Activated naive CD8-positive, alpha-beta T cell (primary cell): ENCODE measurements around the gene ZRANB1.

Experiments used
- H3K27ac Mint-ChIP-seq: one replicate; pipeline ENCODE4 v1.8.0; 2021; ENCODE audit warnings: mixed read lengths
- H3K27me3 Mint-ChIP-seq: one replicate; pipeline ENCODE4 v1.8.0; 2021; ENCODE audit warnings: mixed read lengths
- H3K36me3 Mint-ChIP-seq: one replicate; pipeline ENCODE4 v1.8.0; 2021; ENCODE audit warnings: mixed read lengths
- H3K4me1 Mint-ChIP-seq: one replicate; pipeline ENCODE4 v1.8.0; 2021; ENCODE audit warnings: low read depth, mixed read lengths
- H3K4me3 Mint-ChIP-seq: one replicate; pipeline ENCODE4 v1.8.0; 2021; ENCODE audit warnings: mild to moderate bottlenecking, mixed read lengths
- H3K9me3 Mint-ChIP-seq: one replicate; pipeline ENCODE4 v1.8.0; 2021; ENCODE audit warnings: low read depth, mixed read lengths

Gene ZRANB1

DNA sequence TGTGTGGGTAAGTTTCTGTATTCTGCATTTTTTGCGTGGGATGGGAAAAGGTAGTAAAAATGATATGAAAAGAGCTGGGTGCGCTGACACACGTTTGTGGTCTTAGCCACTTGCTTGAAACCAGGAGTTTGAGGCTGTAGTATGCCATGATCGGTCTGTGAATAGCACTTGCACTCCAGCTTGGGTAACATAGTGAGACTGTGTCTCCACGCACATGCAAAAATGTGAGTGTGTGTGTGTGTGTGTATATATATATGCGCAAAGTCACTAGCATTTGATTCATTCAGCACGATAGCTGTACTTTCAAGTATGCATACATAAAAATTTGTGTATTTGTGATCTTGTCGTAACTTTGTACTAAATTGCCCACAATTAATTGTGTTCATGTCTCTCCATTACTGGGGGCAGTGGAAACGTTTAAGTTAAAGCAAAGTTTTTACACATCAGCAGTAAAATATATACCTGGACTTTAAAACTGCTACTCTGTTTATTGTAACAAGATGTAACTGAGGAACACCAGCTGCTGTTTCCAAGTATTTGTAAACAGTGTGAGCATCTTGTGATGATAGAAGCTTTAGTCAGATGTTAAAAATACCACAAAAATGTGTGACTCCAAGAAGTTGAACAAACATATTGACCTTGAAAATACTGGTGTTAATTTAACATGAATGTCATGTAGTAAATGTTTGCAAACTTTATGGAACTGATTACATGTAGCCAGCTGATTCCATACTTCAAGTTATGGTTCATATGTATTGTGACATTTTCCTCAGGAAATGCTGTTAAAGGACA is 1.6 kb downstream of the ZRANB1 start:
- H3K4me3 Mint-ChIP-seq = peak overlapping the region; percentile 20
- peaks cover 13% of the 10 kb centered on the region for H3K36me3 Mint-ChIP-seq
- H3K9me3 Mint-ChIP-seq = no peaks in the 10 kb centered on the region
- no peaks in the 10 kb centered on the region for H3K27me3 Mint-ChIP-seq
- H3K4me1 Mint-ChIP-seq = peaks cover 79% of the 10 kb centered on the region
- peak overlapping the region; percentile 5 for H3K27ac Mint-ChIP-seq

DNA sequence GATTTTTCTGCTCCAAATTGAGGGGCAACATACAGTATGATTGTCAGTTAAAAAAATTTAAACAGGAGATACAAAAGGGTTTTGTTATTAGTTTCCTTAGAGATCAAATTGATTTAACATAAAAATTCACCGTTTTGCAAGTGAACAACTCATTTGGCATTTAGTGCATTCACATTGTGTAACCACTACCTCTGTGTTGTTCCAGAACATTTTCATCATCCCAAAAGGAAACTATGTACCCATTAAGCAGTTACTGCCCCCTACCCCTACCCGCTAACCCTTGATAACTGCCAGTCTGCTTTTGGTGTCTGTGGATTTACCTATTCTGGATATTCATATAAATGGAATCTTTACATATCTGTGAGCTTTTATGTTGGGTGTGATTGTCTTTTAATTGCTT is 3.1 kb downstream of the ZRANB1 start:
- H3K4me1 Mint-ChIP-seq = peaks cover 75% of the 10 kb centered on the region
- no peaks in the 10 kb centered on the region for H3K27me3 Mint-ChIP-seq
- no peak overlapping the region for H3K27ac Mint-ChIP-seq
- no peaks in the 10 kb centered on the region for H3K9me3 Mint-ChIP-seq
- peaks cover 16% of the 10 kb centered on the region for H3K36me3 Mint-ChIP-seq
- H3K4me3 Mint-ChIP-seq = no peak overlapping the region

DNA sequence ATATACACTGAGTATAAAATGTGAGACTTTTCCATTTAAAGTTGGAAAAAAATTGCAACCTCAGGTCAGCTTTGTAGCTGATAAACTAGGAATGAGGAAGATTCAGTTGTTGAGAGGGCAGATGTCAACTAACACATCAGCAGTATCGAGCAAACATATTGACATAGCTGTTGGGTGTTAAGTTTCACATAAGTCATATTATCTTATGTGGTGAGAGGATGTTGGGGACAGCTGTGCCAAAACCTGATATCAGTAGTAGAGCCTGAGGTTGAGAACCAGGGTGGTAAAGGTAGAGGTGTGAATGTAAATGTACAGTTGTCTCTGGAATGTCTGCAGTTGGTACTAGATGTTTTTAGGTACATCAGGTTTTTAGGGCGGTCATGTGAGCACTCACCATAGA is 5.0 kb downstream of the ZRANB1 start:
- Mint-ChIP-seq H3K27me3 (no peaks in the 10 kb centered on the region), H3K27ac (peak overlapping the region; percentile 25), H3K36me3 (peaks cover 16% of the 10 kb centered on the region), H3K9me3 (no peaks in the 10 kb centered on the region), H3K4me3 (no peak overlapping the region), H3K4me1 (peaks cover 64% of the 10 kb centered on the region)

DNA sequence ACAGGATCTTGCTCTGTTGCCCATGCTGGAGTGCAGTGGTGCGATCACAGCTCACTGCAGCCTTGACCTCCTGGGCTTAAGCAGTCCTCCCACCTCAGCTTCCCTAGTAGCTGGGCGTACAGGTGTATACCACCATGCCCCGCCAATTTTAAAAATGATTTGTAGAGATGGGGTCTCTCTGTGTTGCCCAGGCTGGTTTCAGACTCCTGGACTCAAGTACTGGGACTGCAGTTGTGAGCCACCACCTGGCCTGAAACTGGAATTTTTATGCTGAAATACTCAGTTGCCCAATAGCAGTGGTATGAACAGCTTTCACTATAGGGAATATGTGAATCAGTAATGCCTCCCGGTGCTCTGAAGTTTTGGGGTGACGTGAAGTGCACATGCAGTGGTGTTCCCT is 7.6 kb downstream of the ZRANB1 start:
- no peak overlapping the region for H3K4me3 Mint-ChIP-seq
- no peaks in the 10 kb centered on the region for H3K9me3 Mint-ChIP-seq
- H3K4me1 Mint-ChIP-seq = peaks cover 52% of the 10 kb centered on the region
- no peak overlapping the region for H3K27ac Mint-ChIP-seq
- H3K36me3 Mint-ChIP-seq = peaks cover 9% of the 10 kb centered on the region
- H3K27me3 Mint-ChIP-seq = no peaks in the 10 kb centered on the region

DNA sequence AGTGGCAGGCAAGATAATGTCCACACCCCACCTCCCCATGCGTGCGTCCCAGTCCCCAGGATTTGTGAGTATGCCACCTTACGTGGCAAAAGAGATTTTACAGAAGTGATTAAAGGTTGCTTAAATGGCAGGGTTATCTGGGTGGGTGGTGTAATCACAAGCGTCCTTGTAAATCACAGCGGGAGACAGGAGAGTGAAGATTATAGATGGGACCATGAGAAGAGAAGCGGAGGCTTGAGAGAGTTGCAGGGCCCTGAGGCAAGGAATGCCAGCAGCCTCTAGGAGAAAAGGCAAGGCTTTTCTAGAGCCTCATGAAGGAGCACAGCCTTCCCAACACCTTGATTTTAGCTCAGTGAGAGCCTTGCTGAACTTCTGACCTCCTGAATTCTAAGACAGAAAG is 10.2 kb downstream of the ZRANB1 start:
- no peaks in the 10 kb centered on the region for H3K27me3 Mint-ChIP-seq
- H3K4me3 Mint-ChIP-seq = no peak overlapping the region
- H3K36me3 Mint-ChIP-seq = peaks cover 6% of the 10 kb centered on the region
- H3K9me3 Mint-ChIP-seq = no peaks in the 10 kb centered on the region
- H3K4me1 Mint-ChIP-seq = peaks cover 47% of the 10 kb centered on the region
- H3K27ac Mint-ChIP-seq = no peak overlapping the region

DNA sequence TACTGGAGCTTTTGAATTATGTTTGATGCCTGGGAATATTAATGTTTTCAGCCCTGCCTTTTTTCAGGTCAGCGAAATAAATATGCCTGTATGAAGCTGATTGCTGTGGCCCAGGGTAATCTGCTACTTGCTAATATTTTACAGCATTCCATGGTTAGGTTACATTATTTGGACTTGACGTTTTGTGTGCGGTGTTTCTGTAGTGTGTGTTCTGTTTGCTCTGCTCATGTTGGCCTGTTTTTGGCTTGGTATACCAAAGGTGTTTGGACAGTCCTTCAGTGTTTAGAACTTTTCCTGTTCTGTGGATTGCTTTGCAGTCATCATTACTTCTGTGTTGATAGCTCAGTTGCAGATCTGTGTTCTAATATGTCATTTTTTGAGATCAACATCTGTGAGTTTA is 11.5 kb downstream of the ZRANB1 start:
- Mint-ChIP-seq H3K4me1 (peaks cover 47% of the 10 kb centered on the region), H3K27me3 (no peaks in the 10 kb centered on the region), H3K9me3 (no peaks in the 10 kb centered on the region), H3K36me3 (peaks cover 5% of the 10 kb centered on the region), H3K27ac (no peak overlapping the region), H3K4me3 (no peak overlapping the region)

DNA sequence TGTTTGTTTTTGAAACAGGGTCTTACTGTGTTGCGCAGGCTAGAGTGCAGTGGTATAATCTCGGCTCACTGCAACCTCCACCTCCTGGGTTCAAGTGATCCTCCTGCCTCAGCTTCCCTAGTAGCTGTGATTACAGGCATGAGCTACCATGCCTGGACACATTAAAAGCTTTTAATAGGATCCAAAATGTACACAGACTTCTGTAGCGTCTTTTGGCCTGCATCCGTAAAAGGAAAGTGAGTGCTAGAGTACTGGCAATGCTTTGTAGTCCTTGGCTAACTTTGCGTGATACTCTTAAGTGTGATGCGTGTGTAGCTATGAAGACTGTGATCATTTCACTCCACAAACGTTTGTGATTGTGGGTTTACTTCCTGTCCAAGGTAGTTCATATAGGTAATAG is 13.3 kb downstream of the ZRANB1 start:
- H3K4me1 Mint-ChIP-seq = peaks cover 58% of the 10 kb centered on the region
- no peak overlapping the region for H3K27ac Mint-ChIP-seq
- no peaks in the 10 kb centered on the region for H3K27me3 Mint-ChIP-seq
- no peaks in the 10 kb centered on the region for H3K9me3 Mint-ChIP-seq
- H3K36me3 Mint-ChIP-seq = peaks cover 7% of the 10 kb centered on the region
- H3K4me3 Mint-ChIP-seq = no peak overlapping the region

DNA sequence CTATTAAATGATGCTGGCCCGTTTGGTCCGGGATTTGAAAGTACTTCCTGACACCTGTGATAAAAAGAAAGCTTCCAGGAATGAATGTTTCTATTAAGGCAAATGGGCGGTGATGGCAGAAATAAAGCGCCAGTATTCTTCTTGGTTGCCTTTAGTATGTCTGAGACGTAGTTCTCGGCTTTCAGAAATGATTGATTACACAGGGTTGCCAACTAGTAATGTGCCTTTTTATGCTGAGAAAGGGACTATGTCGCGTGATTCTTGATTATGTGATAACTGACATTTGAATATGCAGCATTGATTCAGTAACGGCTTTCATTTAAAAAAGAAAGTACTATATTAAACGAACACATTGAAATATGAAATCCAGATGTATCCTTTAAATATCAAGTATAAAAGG is 13.9 kb downstream of the ZRANB1 start:
- no peaks in the 10 kb centered on the region for H3K27me3 Mint-ChIP-seq
- H3K9me3 Mint-ChIP-seq = no peaks in the 10 kb centered on the region
- peaks cover 63% of the 10 kb centered on the region for H3K4me1 Mint-ChIP-seq
- H3K36me3 Mint-ChIP-seq = peaks cover 7% of the 10 kb centered on the region
- no peak overlapping the region for H3K4me3 Mint-ChIP-seq
- H3K27ac Mint-ChIP-seq = no peak overlapping the region

DNA sequence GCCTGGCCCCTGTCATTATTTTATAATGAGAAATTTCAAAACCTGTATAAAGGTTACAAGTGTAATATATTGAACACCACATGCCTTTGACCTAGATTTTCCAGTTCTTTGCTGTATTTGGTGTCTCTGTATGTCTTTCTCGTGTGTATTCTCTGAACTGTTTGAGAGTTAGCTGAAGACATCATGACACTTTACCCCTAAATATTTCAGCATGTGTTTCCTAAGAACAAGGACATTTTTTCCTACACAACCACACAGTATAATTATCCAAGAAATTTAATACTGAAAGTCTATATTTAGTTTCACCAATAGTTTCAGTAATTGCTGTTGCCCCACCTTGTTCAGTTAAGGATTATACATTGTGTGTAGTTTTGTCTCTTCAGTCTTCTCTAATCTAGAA is 14.8 kb downstream of the ZRANB1 start:
- Mint-ChIP-seq H3K4me1 (peaks cover 70% of the 10 kb centered on the region), H3K27ac (peak overlapping the region; percentile 10)

DNA sequence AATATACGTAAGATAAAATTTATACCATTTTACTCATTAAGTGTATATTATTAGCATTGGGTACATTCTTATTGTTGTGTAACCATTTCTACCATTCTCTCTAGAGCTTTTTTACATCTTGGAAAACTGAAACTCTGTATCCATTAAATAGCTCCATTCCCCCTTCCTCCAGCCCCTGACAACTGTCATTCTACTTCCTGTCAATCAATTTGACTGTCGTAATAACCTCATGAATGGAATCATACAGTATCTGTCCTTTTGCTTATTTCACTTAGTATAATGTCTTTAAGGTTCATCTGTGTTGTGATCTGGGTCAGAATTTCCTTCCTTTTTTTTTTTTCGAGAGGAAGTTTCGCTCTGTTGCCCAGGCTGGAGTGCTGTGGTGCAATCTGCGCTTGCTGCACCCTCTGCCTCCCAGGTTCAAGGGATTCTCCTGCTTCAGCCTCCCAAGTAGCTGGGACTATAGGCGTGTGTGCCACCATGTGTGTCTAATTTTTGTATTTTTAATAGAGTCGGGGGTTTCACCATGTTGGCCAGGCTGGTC is 15.6 kb downstream of the ZRANB1 start:
- H3K4me3 Mint-ChIP-seq = no peak overlapping the region
- no peak overlapping the region for H3K27ac Mint-ChIP-seq
- no peaks in the 10 kb centered on the region for H3K9me3 Mint-ChIP-seq
- peaks cover 69% of the 10 kb centered on the region for H3K4me1 Mint-ChIP-seq
- H3K27me3 Mint-ChIP-seq = no peaks in the 10 kb centered on the region
- H3K36me3 Mint-ChIP-seq = peaks cover 7% of the 10 kb centered on the region

More for the DNA sequence above, 14.8 kb downstream of the ZRANB1 start:
- Mint-ChIP-seq H3K4me3 (no peak overlapping the region), H3K27me3 (no peaks in the 10 kb centered on the region), H3K9me3 (no peaks in the 10 kb centered on the region), H3K36me3 (peaks cover 7% of the 10 kb centered on the region)

DNA sequence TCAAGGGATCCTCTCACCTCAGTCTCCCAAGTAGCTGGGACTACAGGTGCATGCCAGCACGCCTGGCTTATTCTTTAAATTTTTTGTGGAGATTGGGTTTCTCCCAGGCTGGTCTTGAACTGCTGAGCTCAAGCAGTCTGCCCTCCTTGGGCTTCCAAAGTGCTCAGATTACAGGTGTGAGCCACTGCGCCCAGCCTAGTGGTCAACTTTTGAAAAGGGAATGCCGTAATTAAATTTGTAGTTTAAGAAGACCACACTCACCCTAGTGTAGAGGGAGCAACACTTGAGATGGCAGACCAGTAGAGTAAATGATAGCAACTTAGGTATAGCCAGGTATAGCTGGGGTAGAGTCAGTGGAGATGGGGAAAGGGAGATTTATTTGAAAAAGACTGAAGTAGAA is 17.6 kb downstream of the ZRANB1 start:
- no peak overlapping the region for H3K4me3 Mint-ChIP-seq
- H3K4me1 Mint-ChIP-seq = peaks cover 69% of the 10 kb centered on the region
- H3K9me3 Mint-ChIP-seq = no peaks in the 10 kb centered on the region
- H3K27ac Mint-ChIP-seq = peak overlapping the region; percentile 34
- no peaks in the 10 kb centered on the region for H3K27me3 Mint-ChIP-seq
- H3K36me3 Mint-ChIP-seq = peaks cover 7% of the 10 kb centered on the region

DNA sequence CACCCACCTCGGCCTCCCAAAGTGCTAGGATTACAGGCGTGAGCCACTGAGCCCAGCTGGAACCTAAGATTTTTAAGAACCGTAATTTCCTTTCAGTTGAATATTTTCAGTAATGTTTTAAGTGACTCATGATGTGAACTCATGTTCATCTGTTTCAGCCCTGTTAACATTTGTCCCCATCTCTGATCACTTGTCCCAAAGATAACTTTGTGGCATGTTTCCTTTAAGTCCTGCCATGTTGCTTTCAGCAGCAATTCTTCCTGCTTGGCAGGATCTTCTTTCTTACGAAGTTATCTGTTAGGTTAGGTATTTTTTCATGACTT is 19.3 kb downstream of the ZRANB1 start:
- no peaks in the 10 kb centered on the region for H3K9me3 Mint-ChIP-seq
- H3K4me1 Mint-ChIP-seq = peaks cover 63% of the 10 kb centered on the region
- no peaks in the 10 kb centered on the region for H3K27me3 Mint-ChIP-seq
- H3K27ac Mint-ChIP-seq = no peak overlapping the region
- H3K36me3 Mint-ChIP-seq = peaks cover 7% of the 10 kb centered on the region
- no peak overlapping the region for H3K4me3 Mint-ChIP-seq

DNA sequence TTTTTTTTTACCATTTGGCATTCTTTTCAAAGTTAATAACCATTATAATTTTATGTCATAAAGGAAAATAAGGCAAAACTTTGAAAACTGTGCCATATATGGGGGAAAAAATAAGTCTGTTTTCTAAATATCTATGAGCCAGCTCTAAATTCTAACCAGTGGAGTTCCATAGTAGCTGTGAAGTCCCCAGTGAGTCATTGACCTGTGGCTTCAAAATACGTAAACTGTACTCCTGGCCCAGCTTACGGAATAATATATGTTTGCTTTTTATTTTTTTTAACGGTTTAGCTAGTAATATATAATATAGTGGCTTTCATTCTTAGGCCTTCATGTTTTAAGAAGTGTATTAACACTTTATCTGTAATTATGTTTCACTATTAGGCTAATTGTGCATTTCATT is 20.5 kb downstream of the ZRANB1 start:
- no peaks in the 10 kb centered on the region for H3K27me3 Mint-ChIP-seq
- no peak overlapping the region for H3K27ac Mint-ChIP-seq
- peaks cover 56% of the 10 kb centered on the region for H3K4me1 Mint-ChIP-seq
- H3K36me3 Mint-ChIP-seq = peaks cover 7% of the 10 kb centered on the region
- no peak overlapping the region for H3K4me3 Mint-ChIP-seq
- H3K9me3 Mint-ChIP-seq = no peaks in the 10 kb centered on the region

DNA sequence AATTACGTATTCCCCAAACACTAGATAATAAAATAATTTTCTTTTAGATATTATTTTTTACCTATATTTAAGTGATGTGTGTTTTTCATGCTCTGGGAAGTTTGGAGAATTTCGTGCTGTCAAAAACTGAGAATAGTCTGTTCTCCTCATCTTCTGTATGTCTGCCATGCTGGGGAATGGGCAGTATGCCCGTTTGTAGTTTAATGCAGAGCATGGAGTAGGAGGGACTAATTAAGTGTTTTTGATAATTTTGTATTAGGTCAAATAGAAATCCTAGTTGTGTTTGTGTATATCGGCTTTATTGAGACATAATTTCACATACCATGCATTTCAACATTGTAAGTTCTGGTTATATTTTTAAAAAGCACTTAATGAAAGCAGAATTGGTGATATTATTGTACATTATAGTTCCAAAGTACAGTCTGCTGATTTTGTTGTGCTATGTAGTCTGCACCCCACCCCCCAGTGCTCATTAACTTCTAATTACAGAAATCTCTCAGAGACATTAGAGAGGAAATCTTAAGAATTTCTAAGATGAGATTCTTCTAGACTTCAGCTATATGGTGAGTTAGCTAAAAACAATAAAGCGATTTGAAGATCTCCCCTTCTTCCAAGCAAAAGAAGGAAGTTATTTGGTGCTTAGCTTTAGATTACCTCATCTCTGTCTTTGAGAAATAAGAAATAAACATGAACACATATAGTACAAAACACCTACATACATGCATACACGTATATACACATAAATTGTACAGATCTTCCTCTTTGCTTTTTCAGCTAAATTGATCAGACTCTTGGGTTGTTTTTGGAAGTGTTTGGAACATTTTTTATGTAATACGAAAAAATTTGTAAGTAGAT is 22.2 kb downstream of the ZRANB1 start:
- Mint-ChIP-seq H3K4me3 (no peak overlapping the region), H3K36me3 (peaks cover 13% of the 10 kb centered on the region), H3K4me1 (peaks cover 49% of the 10 kb centered on the region), H3K27ac (no peak overlapping the region), H3K9me3 (no peaks in the 10 kb centered on the region), H3K27me3 (no peaks in the 10 kb centered on the region)

DNA sequence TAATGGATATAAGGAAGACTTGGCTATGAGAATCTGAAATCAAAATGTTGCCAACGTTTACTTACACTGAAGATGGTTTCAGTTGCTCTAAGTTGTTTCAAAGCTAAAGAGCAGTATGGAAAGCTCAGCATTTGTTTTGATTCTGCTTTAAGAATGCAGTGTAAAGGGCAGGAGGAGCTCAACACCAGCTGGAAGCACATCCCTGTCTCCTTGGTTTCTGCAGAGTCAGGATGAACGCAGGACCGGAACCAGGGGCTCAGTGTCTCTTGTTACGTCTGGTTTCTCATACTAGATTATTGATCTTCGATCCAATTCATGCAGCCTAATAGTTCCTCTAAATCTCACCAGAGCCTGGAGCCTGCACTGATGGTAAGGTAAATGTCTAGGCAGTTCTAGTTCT is 24.1 kb downstream of the ZRANB1 start:
- Mint-ChIP-seq H3K9me3 (no peaks in the 10 kb centered on the region), H3K27me3 (no peaks in the 10 kb centered on the region), H3K27ac (no peak overlapping the region), H3K36me3 (peaks cover 9% of the 10 kb centered on the region), H3K4me1 (peaks cover 43% of the 10 kb centered on the region), H3K4me3 (no peak overlapping the region)
